Parathyroid adenoma (tissue), 2 donors: ENCODE data around the gene SMARCA1.

Experiments used
- H2AFZ ChIP-seq: fragments of 300-600 bp; sonication (generic); one replicate; pipeline ENCODE4 v1.7.0; 2017; ENCODE audit warnings: antibody characterized with exemption, mild to moderate bottlenecking
- H3K27ac ChIP-seq: fragments of 300-600 bp; sonication (generic); one replicate; pipeline ENCODE4 v1.7.0; 2017
- H3K27me3 ChIP-seq: fragments of 300-600 bp; sonication (generic); one replicate; pipeline ENCODE4 v1.7.0; 2017; ENCODE audit warnings: low read length; ENCODE audit not compliant: control insufficient read depth, insufficient read depth
- H3K36me3 ChIP-seq: fragments of 300-600 bp; sonication (generic); one replicate; pipeline ENCODE4 v1.7.0; 2017; ENCODE audit warnings: low read length; ENCODE audit not compliant: control insufficient read depth, insufficient read depth
- H3K4me1 ChIP-seq: fragments of 300-600 bp; sonication (generic); one replicate; pipeline ENCODE4 v1.7.0; 2017; ENCODE audit warnings: control low read depth
- H3K4me2 ChIP-seq: fragments of 300-600 bp; sonication (generic); one replicate; pipeline ENCODE4 v1.7.0; 2017; ENCODE audit warnings: low read length
- H3K4me3 ChIP-seq: fragments of 300-600 bp; sonication (generic); one replicate; pipeline ENCODE4 v1.7.0; 2017; ENCODE audit warnings: low read depth, low read length
- H3K79me2 ChIP-seq: fragments of 300-600 bp; sonication (generic); one replicate; pipeline ENCODE4 v1.7.0; 2017; ENCODE audit warnings: control low read depth
- H3K9ac ChIP-seq: fragments of 300-600 bp; sonication (generic); one replicate; pipeline ENCODE4 v1.7.0; 2017; ENCODE audit warnings: mild to moderate bottlenecking
- H3K9me3 ChIP-seq: fragments of 300-600 bp; sonication (generic); one replicate; pipeline ENCODE4 v1.7.0; 2017; ENCODE audit warnings: low read length; ENCODE audit not compliant: control insufficient read depth
- CTCF ChIP-seq: fragments of 300-600 bp; sonication (generic); IDR thresholded peaks from one replicate; pipeline ENCODE4 v1.7.0; 2017; ENCODE audit warnings: antibody characterized with exemption, mild to moderate bottlenecking
- donor health status: primary hyperparathyroidism.

Gene SMARCA1

GRCh38 chrX:129524250-129524850 lies 1.1 kb upstream of the SMARCA1 start:
- H3K4me1 ChIP-seq, result no peaks in the 10 kb centered on the region
- no peak overlapping the region for H3K4me2 ChIP-seq
- H3K9ac ChIP-seq, result no peak overlapping the region
- peak overlapping the region; percentile 74 for H2AFZ ChIP-seq
- no peak overlapping the region for H3K4me3 ChIP-seq
- no peaks in the 10 kb centered on the region for H3K9me3 ChIP-seq
- H3K36me3 ChIP-seq, result no peaks in the 10 kb centered on the region
- H3K27ac ChIP-seq, result no peak overlapping the region
- no peaks in the 10 kb centered on the region for H3K27me3 ChIP-seq
- no peak for TF ChIP-seq CTCF
- H3K79me2 ChIP-seq, result no peaks in the 10 kb centered on the region

GRCh38 chrX:129522184-129523078 lies 859 bp downstream of the SMARCA1 start:
- Histone ChIP-seq H3K36me3 (no peaks in the 10 kb centered on the region), H3K9ac (peak overlapping the region; percentile 97)

GRCh38 chrX:129520151-129520550 lies 3.1 kb downstream of the SMARCA1 start:
- H3K4me3 ChIP-seq, result no peak overlapping the region
- H3K4me2 ChIP-seq, result no peak overlapping the region
- H3K27ac ChIP-seq, result no peak overlapping the region
- no peaks in the 10 kb centered on the region for H3K4me1 ChIP-seq
- peaks cover 5% of the 10 kb centered on the region for H3K79me2 ChIP-seq
- no peaks in the 10 kb centered on the region for H3K27me3 ChIP-seq
- no peaks in the 10 kb centered on the region for H3K36me3 ChIP-seq
- no peak overlapping the region for H3K9ac ChIP-seq
- H3K9me3 ChIP-seq, result no peaks in the 10 kb centered on the region
- H2AFZ ChIP-seq, result no peak overlapping the region
- TF ChIP-seq CTCF, result no peak

More at GRCh38 chrX:129522184-129523078, 859 bp downstream of the SMARCA1 start:
- peak overlapping the region; percentile 95 for H2AFZ ChIP-seq
- no peaks in the 10 kb centered on the region for H3K79me2 ChIP-seq
- H3K27me3 ChIP-seq, result no peaks in the 10 kb centered on the region
- H3K4me1 ChIP-seq, result no peaks in the 10 kb centered on the region
- H3K4me3 ChIP-seq, result peak overlapping the region; percentile 84
- H3K9me3 ChIP-seq, result no peaks in the 10 kb centered on the region
- peak; percentile 26 for TF ChIP-seq CTCF
- H3K4me2 ChIP-seq, result peak overlapping the region; percentile 77
- peak overlapping the region; percentile 91 for H3K27ac ChIP-seq

GRCh38 chrX:129516402-129516801 lies 6.9 kb downstream of the SMARCA1 start:
- H3K4me2 ChIP-seq, result no peak overlapping the region
- H3K79me2 ChIP-seq, result peaks cover 7% of the 10 kb centered on the region
- TF ChIP-seq CTCF, result no peak
- no peak overlapping the region for H3K9ac ChIP-seq
- no peaks in the 10 kb centered on the region for H3K9me3 ChIP-seq
- H2AFZ ChIP-seq, result no peak overlapping the region
- no peaks in the 10 kb centered on the region for H3K27me3 ChIP-seq
- H3K27ac ChIP-seq, result no peak overlapping the region
- H3K36me3 ChIP-seq, result no peaks in the 10 kb centered on the region
- no peak overlapping the region for H3K4me3 ChIP-seq
- H3K4me1 ChIP-seq, result no peaks in the 10 kb centered on the region
